ENCODE results near the gene TDRD9. TPM values are rescaled to one million over a fixed set of nuclear protein-coding genes. Genes with fewer than 3 reads are reported as not detected.

Gene TDRD9
- total and polyA plus RNA-seq, 2 experiments from 2014 or later, result 0.24 TPM; not detected in 1

GRCh38 chr14:104066719-104067295 lies 138.6 kb downstream of the TDRD9 start:
- no peak overlapping the region for H3K27ac Mint-ChIP-seq
- no peak overlapping the region for H3K4me2 ChIP-seq
- H3K4me1 ChIP-seq (ENCODE audit: insufficient read depth), result no peaks in the 10 kb centered on the region
- H3K27ac ChIP-seq (ENCODE audit: low read depth), result no peak overlapping the region
- peaks cover 3% of the 10 kb centered on the region; the same call in 1 of the 2 replicates for H3K9me2 ChIP-seq (ENCODE audit: insufficient read depth)
- H3K36me3 ChIP-seq (ENCODE audit: insufficient read depth), result no peaks in the 10 kb centered on the region; the same call in 1 of the 2 replicates
- DNase-seq (ENCODE audit: low spot score) (no peak), ATAC-seq (no peak)
- no peak for TF ChIP-seq STAT1 (IDR thresholded peaks at IDR 0.05; ENCODE audit: unreplicated experiment)
- TF ChIP-seq POLR2AphosphoS5 (IDR thresholded peaks at IDR 0.05; ENCODE audit: low read depth), result no peak
- no peak for TF ChIP-seq CTCF (conservative IDR thresholded peaks at IDR 0.05; ENCODE audit: low read depth in 2 of 2)
- no peak for TF ChIP-seq ZNF331 (CRISPR knock-in tag; IDR thresholded peaks at IDR 0.05; ENCODE audit: low read depth)
- no peak for TF ChIP-seq EZH2 (IDR thresholded peaks at IDR 0.05; ENCODE audit: low read depth, unreplicated experiment)
- TF ChIP-seq ZNF114 (CRISPR knock-in tag; IDR thresholded peaks at IDR 0.05), result no peak
- no peak for TF ChIP-seq NANOG (IDR thresholded peaks at IDR 0.05; ENCODE audit: borderline replicate concordance)
- no peak for TF ChIP-seq ZNF462 (CRISPR knock-in tag; IDR thresholded peaks at IDR 0.05)
- no peak for TF ChIP-seq EZH2phosphoT487 (IDR thresholded peaks at IDR 0.05; ENCODE audit: unreplicated experiment)
- TF ChIP-seq REST (IDR thresholded peaks at IDR 0.05; ENCODE audit: unreplicated experiment), result no peak
- no peak for TF ChIP-seq JUNB (IDR thresholded peaks at IDR 0.05; ENCODE audit: unreplicated experiment)
- TF ChIP-seq CREB1 (CRISPR knock-in tag; IDR thresholded peaks at IDR 0.05; ENCODE audit: low read depth), result no peak
- no peak for TF ChIP-seq ETS1 (IDR thresholded peaks at IDR 0.05)
- H3K79me2 ChIP-seq (replicated peaks; ENCODE audit: insufficient read depth), result no peaks in the 10 kb centered on the region
- H2AFZ ChIP-seq, result no peak overlapping the region
- H3K4me3 Mint-ChIP-seq, result no peak overlapping the region
- H3K36me3 Mint-ChIP-seq (ENCODE audit: low read depth), result peaks cover 14% of the 10 kb centered on the region
- H3K4me1 Mint-ChIP-seq, result no peaks in the 10 kb centered on the region
- no peaks in the 10 kb centered on the region for H3F3A ChIP-seq (replicated peaks; ENCODE audit: low read depth)
- H3K27me3 Mint-ChIP-seq (ENCODE audit: insufficient read depth, low read depth, poor library complexity), result peaks cover 11% of the 10 kb centered on the region
- peaks cover 47% of the 10 kb centered on the region for H3K9me3 Mint-ChIP-seq
- H3K4me3 ChIP-seq, result no peak overlapping the region
- H3K27me3 ChIP-seq (ENCODE audit: insufficient read depth), result no peaks in the 10 kb centered on the region
- H4K20me1 ChIP-seq (replicated peaks; ENCODE audit: insufficient read depth), result no peaks in the 10 kb centered on the region

Data from GM23338 (cell line).